NB4 (cell line): ENCODE results near the gene LRRK2.

Source experiments
- CTCF ChIP-seq: IDR thresholded peaks from one replicate; pipeline ENCODE4 v1.5.1; 2012; ENCODE audit warnings: low read depth, low read length
- MYC ChIP-seq: IDR thresholded peaks from 2 replicates; pipeline ENCODE4 v1.6.1; 2011; ENCODE audit warnings: low read depth, low read length
- POLR2A ChIP-seq: IDR thresholded peaks from 2 replicates; pipeline ENCODE4 v1.6.1; 2011; ENCODE audit warnings: mild to moderate bottlenecking; ENCODE audit not compliant: insufficient read length; ENCODE audit errors: extremely low read depth

GRCh38 chr12:40223646-40224045, 1.2 kb upstream of the LRRK2 start:
- TF ChIP-seq CTCF (no peak), MYC (no peak), POLR2A (no peak)
